Measurements from ENCODE around the gene GGCX. TPM values are rescaled to one million over a fixed set of nuclear protein-coding genes. Genes with fewer than 3 reads are reported as not detected.

The GGCX gene
- total RNA-seq, 1 donor from 2014 or later: 27.9 TPM

GRCh38 chr2:85602476-85603234 lies 41.4 kb upstream of the GGCX start, which contains the start of gene TMEM150A:
Gene TMEM150A, minus strand, starts transcription at chr2:85602698. Its CDS starts 750 bp downstream, at chr2:85601948.
- Histone ChIP-seq H3K27me3 (ENCODE audit: control insufficient read depth, insufficient read depth, low read length) (no peaks in the 10 kb centered on the region), H3K36me3 (ENCODE audit: control insufficient read depth, insufficient read depth, low read length) (peaks cover 4% of the 10 kb centered on the region), H3K4me3 (ENCODE audit: low read depth, low read length) (peak within 1 kb of the TSS; percentile 49)
- DNase-seq (ENCODE audit: low read depth) (peak; percentile 69), FAIRE-seq (no peak)
- peak; percentile 36 for TF ChIP-seq CTCF (IDR thresholded peaks at IDR 0.05; ENCODE audit: insufficient read depth, low read length, severe bottlenecking)

GRCh38 chr2:85601771-85602475 lies 40.6 kb upstream of the GGCX start:
- H3K4me3 ChIP-seq (ENCODE audit: low read depth, low read length): peak overlapping the region; percentile 49
- peaks cover 8% of the 10 kb centered on the region for H3K36me3 ChIP-seq (ENCODE audit: control insufficient read depth, insufficient read depth, low read length)
- no peaks in the 10 kb centered on the region for H3K27me3 ChIP-seq (ENCODE audit: control insufficient read depth, insufficient read depth, low read length)
- DNase-seq (ENCODE audit: low read depth): no peak
- no peak for FAIRE-seq
- TF ChIP-seq CTCF (IDR thresholded peaks at IDR 0.05; ENCODE audit: insufficient read depth, low read length, severe bottlenecking): no peak

- FAIRE-seq (no peak), DNase-seq (ENCODE audit: low read depth) (no peak)
- Histone ChIP-seq H3K36me3 (ENCODE audit: control insufficient read depth, insufficient read depth, low read length) (peaks cover 12% of the 10 kb centered on the region), H3K27me3 (ENCODE audit: control insufficient read depth, insufficient read depth, low read length) (no peaks in the 10 kb centered on the region), H3K4me3 (ENCODE audit: low read depth, low read length) (peak overlapping the region; percentile 49)
- TF ChIP-seq CTCF (IDR thresholded peaks at IDR 0.05; ENCODE audit: insufficient read depth, low read length, severe bottlenecking): no peak
Measured at GRCh38 chr2:85600951-85601770, 39.9 kb upstream of the GGCX start.

- DNase-seq (ENCODE audit: low read depth): no peak
- no peaks in the 10 kb centered on the region for H3K27me3 ChIP-seq (ENCODE audit: control insufficient read depth, insufficient read depth, low read length)
- no peak overlapping the region for H3K4me3 ChIP-seq (ENCODE audit: low read depth, low read length)
- H3K36me3 ChIP-seq (ENCODE audit: control insufficient read depth, insufficient read depth, low read length): peaks cover 12% of the 10 kb centered on the region
- no peak for TF ChIP-seq CTCF (IDR thresholded peaks at IDR 0.05; ENCODE audit: insufficient read depth, low read length, severe bottlenecking)
- FAIRE-seq: no peak
Measured at GRCh38 chr2:85600235-85600575, 38.9 kb upstream of the GGCX start.

GRCh38 chr2:85599468-85600234 lies 38.4 kb upstream of the GGCX start:
- no peak for DNase-seq (ENCODE audit: low read depth)
- no peak for TF ChIP-seq CTCF (IDR thresholded peaks at IDR 0.05; ENCODE audit: insufficient read depth, low read length, severe bottlenecking)
- no peak for FAIRE-seq
- Histone ChIP-seq H3K36me3 (ENCODE audit: control insufficient read depth, insufficient read depth, low read length) (peaks cover 12% of the 10 kb centered on the region), H3K27me3 (ENCODE audit: control insufficient read depth, insufficient read depth, low read length) (no peaks in the 10 kb centered on the region), H3K4me3 (ENCODE audit: low read depth, low read length) (no peak overlapping the region)
